Ovary (tissue), 9 donors: ENCODE results near the gene SPEN. TPM values are rescaled to one million over a fixed set of nuclear protein-coding genes. Genes with fewer than 3 reads are reported as not detected.

Experiments
- DNase-seq, 5 donors: peaks; one replicate each; pipeline ENCODE4 v3.0.0-alpha.2; 2019 to 2020
- H3K27ac ChIP-seq, 2 donors: fragments of 200-600 bp; one replicate each; pipeline versions ENCODE4 v1.5.1 to v1.8.0; 2019 to 2022
- H3K27me3 ChIP-seq: fragments of 200-600 bp; one replicate; pipeline ENCODE4 v1.8.0; 2022
- H3K36me3 ChIP-seq: fragments of 200-600 bp; sonication (generic); one replicate; pipeline ENCODE4 v1.5.1; 2019
- H3K4me1 ChIP-seq: one replicate; pipeline ENCODE4 v1.8.1; 2013; ENCODE audit warnings: mild to moderate bottlenecking, moderate library complexity; ENCODE audit not compliant: insufficient read depth
- H3K4me3 ChIP-seq: fragments of 200-600 bp; sonication (generic); one replicate; pipeline ENCODE4 v1.5.1; 2017
- H3K9me3 ChIP-seq, 2 donors: fragments of 200-600 bp in 1 of 2; sonication (generic) in 1 of 2; one replicate each; pipeline versions ENCODE4 v1.5.1 to v1.8.1; 2013 to 2019; ENCODE audit warnings: mild to moderate bottlenecking in 1 of 2, moderate library complexity in 1 of 2
- CTCF ChIP-seq, 3 donors: fragments of 450-650 bp in 2 of 3; fragments of 200-600 bp in 1 of 3; IDR thresholded peaks; one replicate each; pipeline versions ENCODE4 v1.5.1 to v1.8.0; 2016 to 2022; ENCODE audit warnings: antibody characterized with exemption in 3 of 3, mild to moderate bottlenecking in 1 of 3
- EP300 ChIP-seq: sonication (generic); formaldehyde crosslinking; IDR thresholded peaks from one replicate; pipeline ENCODE4 v1.6.1; 2017; ENCODE audit warnings: antibody characterized with exemption
- POLR2A ChIP-seq: fragments of 450-650 bp; IDR thresholded peaks from one replicate; pipeline ENCODE4 v1.6.1; 2017; ENCODE audit warnings: antibody characterized with exemption, mild to moderate bottlenecking, moderate library complexity
- WGBS, 3 donors: extraction: QIAGEN DNeasy Blood & Tissue Kit in 1 of 3; methylation state at CpG; one replicate each; pipeline versions ENCODE4 v1.1.5 to v1.1.7; 2013 to 2017; 5-methylcytosine and 5-hydroxymethylcytosine counted together
- intact Hi-C, 4 donors: fragments of 100-400 bp; cut with DNase I; formaldehyde crosslinking; loops; one replicate each; pipeline versions ENCODE4 v1.11.0 to v1.15.1; 2022 to 2023
- polyA plus RNA-seq, 2 donors: library from polyadenylated mRNA; stranded (reverse); fragments of 200-250 nt in 1 of 2; fragments of 350-450 nt in 1 of 2; fragmentation: Illumina TruSeq in 1 of 2; extraction: RNeasy Lipid Tissue Mini Kit (QIAGEN cat#74804) in 1 of 2; gene quantifications; one replicate each; pipeline ENCODE4 v1.2.3, GENCODE V29; 2013 to 2014
- total RNA-seq, 7 donors: library from RNA; depleted of rRNA in 2 of 7; stranded (reverse); fragments of >200 nt in 2 of 7; fragmentation: NEBNext Ultra II Directional in 3 of 7; extraction: Animal tissue kit (Norgen Biotek cat#: 25700) in 3 of 7; gene quantifications; one replicate each; pipeline versions ENCODE4 v1.1.0 to v1.2.4, GENCODE V29; 2016 to 2023
- donor health status: DM: no; HTN: no; CAD: no; lungs with moderate emphysema.
- donor health status: DM: no; HTN: no; CAD: no.
- donor health status: Bipolar disorder and iron deficiency.
- donor health status: DM: yes; HTN: yes; CAD: no.
- donor health status: DM: no; HTN: no; CAD: no.
- donor health status: DM: yes; HTN: yes; CAD: no.

SPEN gene
- total and polyA plus RNA-seq, 9 donors, result 30.5 to 93.2 (median 62.9) TPM

- no peak for DNase-seq
- H3K27ac ChIP-seq, result no peak overlapping the region
- intact Hi-C loops, result no loop called here
- 18 to 40% (median 24%) methylated on average over 1 of the region's 1 CpG for WGBS, 3 donors
- H3K4me1 ChIP-seq, result peaks cover 7% of the 10 kb centered on the region
- H3K36me3 ChIP-seq, result no peaks in the 10 kb centered on the region
- TF ChIP-seq POLR2A, result no peak
- TF ChIP-seq CTCF (IDR thresholded peaks at IDR 0.05), result no peak
- TF ChIP-seq EP300, result no peak
- no peaks in the 10 kb centered on the region for H3K9me3 ChIP-seq
- no peaks in the 10 kb centered on the region for H3K27me3 ChIP-seq
- no peak overlapping the region for H3K4me3 ChIP-seq
Measured at GRCh38 chr1:15870421-15870820, 22.9 kb downstream of the SPEN start.

- DNase-seq, result no peak
- H3K36me3 ChIP-seq, result no peaks in the 10 kb centered on the region
- H3K4me1 ChIP-seq, result peaks cover 7% of the 10 kb centered on the region
- TF ChIP-seq EP300 (no peak), POLR2A (no peak), CTCF (IDR thresholded peaks at IDR 0.05) (no peak)
- H3K4me3 ChIP-seq, result no peak overlapping the region
- H3K27me3 ChIP-seq, result no peaks in the 10 kb centered on the region
- no peak overlapping the region for H3K27ac ChIP-seq
- H3K9me3 ChIP-seq, result no peaks in the 10 kb centered on the region
- intact Hi-C loops, result no loop called here
- 6 to 21% (median 9%) methylated on average over 1 of the region's 1 CpG for WGBS, 3 donors
Measured at GRCh38 chr1:15874471-15874870, 27.0 kb downstream of the SPEN start.

- Histone ChIP-seq H3K4me3 (no peak overlapping the region), H3K4me1 (peaks cover 4% of the 10 kb centered on the region), H3K9me3 (no peaks in the 10 kb centered on the region), H3K27ac (no peak overlapping the region), H3K27me3 (no peaks in the 10 kb centered on the region), H3K36me3 (no peaks in the 10 kb centered on the region)
- intact Hi-C loops, result no loop called here
- WGBS, 3 donors, result 87 to 92% (median 91%) methylated on average over 12 of the region's 12 CpGs
- DNase-seq, result no peak
- TF ChIP-seq EP300 (no peak), POLR2A (no peak), CTCF (IDR thresholded peaks at IDR 0.05) (no peak)
Measured at GRCh38 chr1:15876357-15877055, 29.0 kb downstream of the SPEN start.

- Histone ChIP-seq H3K9me3 (no peaks in the 10 kb centered on the region), H3K4me1 (peaks cover 4% of the 10 kb centered on the region)
Measured at GRCh38 chr1:15881961-15882360, 34.5 kb downstream of the SPEN start.

More at GRCh38 chr1:15881961-15882360, 34.5 kb downstream of the SPEN start:
- no peaks in the 10 kb centered on the region for H3K36me3 ChIP-seq
- intact Hi-C loops, result no loop called here
- WGBS, 3 donors, result 90 to 94% (median 90%) methylated on average over 5 of the region's 5 CpGs
- H3K27me3 ChIP-seq, result no peaks in the 10 kb centered on the region
- H3K4me3 ChIP-seq, result no peak overlapping the region
- no peak for DNase-seq
- no peak overlapping the region for H3K27ac ChIP-seq
- TF ChIP-seq POLR2A, result no peak
- TF ChIP-seq EP300, result no peak
- TF ChIP-seq CTCF (IDR thresholded peaks at IDR 0.05), result no peak
